ENCODE results near the gene GASK1A. TPM values are rescaled to one million over a fixed set of nuclear protein-coding genes. Genes with fewer than 3 reads are reported as not detected.

Gene GASK1A
- total RNA-seq, 1 experiment from 2014 or later = not detected

DNA sequence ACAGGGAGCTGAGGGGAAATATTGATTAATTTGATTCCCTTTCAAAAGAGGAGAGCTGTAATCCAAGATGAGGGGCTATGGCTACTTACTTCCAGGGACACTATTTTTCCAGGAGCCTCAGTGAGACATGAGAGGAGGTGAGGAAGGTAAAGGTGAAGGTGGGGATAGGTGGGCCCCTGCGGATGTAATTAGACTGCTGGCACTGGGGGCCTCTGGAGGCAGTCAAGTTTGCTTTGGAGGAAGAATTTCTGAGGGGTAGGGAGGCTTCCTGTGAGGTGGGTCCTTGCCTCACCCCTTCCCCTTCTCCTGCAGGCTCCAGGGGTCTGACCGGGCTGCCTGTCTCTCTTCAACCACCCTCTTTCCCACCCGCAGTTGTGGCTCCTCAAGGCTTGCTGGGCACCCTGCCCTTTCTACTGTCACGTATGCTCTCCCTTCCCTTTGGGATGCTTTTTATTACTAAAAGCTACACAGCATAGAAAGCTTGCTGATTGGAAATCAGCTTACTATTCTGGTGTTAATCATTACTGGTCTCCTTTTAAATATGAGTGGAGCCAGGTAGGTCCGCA is 22.5 kb downstream of the GASK1A start:
- no peak for TF ChIP-seq POLR2AphosphoS5 (IDR thresholded peaks at IDR 0.05; ENCODE audit: low read depth, low read length)
- TF ChIP-seq, protein P1, sequence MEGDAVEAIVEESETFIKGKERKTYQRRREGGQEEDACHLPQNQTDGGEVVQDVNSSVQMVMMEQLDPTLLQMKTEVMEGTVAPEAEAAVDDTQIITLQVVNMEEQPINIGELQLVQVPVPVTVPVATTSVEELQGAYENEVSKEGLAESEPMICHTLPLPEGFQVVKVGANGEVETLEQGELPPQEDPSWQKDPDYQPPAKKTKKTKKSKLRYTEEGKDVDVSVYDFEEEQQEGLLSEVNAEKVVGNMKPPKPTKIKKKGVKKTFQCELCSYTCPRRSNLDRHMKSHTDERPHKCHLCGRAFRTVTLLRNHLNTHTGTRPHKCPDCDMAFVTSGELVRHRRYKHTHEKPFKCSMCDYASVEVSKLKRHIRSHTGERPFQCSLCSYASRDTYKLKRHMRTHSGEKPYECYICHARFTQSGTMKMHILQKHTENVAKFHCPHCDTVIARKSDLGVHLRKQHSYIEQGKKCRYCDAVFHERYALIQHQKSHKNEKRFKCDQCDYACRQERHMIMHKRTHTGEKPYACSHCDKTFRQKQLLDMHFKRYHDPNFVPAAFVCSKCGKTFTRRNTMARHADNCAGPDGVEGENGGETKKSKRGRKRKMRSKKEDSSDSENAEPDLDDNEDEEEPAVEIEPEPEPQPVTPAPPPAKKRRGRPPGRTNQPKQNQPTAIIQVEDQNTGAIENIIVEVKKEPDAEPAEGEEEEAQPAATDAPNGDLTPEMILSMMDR (IDR thresholded peaks at IDR 0.05) = no peak
- no peak for TF ChIP-seq TCF7L2 (IDR thresholded peaks at IDR 0.05; ENCODE audit: low read depth, low read length)
- TF ChIP-seq, protein P2, sequence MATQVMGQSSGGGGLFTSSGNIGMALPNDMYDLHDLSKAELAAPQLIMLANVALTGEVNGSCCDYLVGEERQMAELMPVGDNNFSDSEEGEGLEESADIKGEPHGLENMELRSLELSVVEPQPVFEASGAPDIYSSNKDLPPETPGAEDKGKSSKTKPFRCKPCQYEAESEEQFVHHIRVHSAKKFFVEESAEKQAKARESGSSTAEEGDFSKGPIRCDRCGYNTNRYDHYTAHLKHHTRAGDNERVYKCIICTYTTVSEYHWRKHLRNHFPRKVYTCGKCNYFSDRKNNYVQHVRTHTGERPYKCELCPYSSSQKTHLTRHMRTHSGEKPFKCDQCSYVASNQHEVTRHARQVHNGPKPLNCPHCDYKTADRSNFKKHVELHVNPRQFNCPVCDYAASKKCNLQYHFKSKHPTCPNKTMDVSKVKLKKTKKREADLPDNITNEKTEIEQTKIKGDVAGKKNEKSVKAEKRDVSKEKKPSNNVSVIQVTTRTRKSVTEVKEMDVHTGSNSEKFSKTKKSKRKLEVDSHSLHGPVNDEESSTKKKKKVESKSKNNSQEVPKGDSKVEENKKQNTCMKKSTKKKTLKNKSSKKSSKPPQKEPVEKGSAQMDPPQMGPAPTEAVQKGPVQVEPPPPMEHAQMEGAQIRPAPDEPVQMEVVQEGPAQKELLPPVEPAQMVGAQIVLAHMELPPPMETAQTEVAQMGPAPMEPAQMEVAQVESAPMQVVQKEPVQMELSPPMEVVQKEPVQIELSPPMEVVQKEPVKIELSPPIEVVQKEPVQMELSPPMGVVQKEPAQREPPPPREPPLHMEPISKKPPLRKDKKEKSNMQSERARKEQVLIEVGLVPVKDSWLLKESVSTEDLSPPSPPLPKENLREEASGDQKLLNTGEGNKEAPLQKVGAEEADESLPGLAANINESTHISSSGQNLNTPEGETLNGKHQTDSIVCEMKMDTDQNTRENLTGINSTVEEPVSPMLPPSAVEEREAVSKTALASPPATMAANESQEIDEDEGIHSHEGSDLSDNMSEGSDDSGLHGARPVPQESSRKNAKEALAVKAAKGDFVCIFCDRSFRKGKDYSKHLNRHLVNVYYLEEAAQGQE (IDR thresholded peaks at IDR 0.05; ENCODE audit: insufficient read depth in 1 of 2, low read depth in 2 of 2, low read length in 1 of 2) = no peak
- ChIA-PET POLR2A (no interaction called here), CTCF (no interaction called here)
- intact Hi-C loops (cut with micrococcal nuclease; ENCODE audit: unreplicated experiment) (no loop called here), in situ Hi-C loops (cut with HindIII; ENCODE audit: low pct_unique_long_range_greater_than_20kb, low sequenced_read_pairs) (no loop called here)
- Histone ChIP-seq H3K27me3 (ENCODE audit: control insufficient read depth, insufficient read depth, low read length) (no peaks in the 10 kb centered on the region; the same call in 1 of the 2 replicates), H3K36me3 (ENCODE audit: control insufficient read depth, insufficient read depth, low read length) (no peaks in the 10 kb centered on the region), H3K4me1 (ENCODE audit: control insufficient read depth, insufficient read depth, low read length) (no peaks in the 10 kb centered on the region), H3K4me3 (ENCODE audit: low read depth in 2 of 2, low read length in 2 of 2) (no peak overlapping the region), H3K9me3 (ENCODE audit: control insufficient read depth, insufficient read depth, low read depth, low read length) (no peaks in the 10 kb centered on the region), H3K27ac (ENCODE audit: low read length) (no peak overlapping the region)
- no TSS peak for BruUV-seq (replicated peaks)
- no peak for ATAC-seq
- DNase-seq (ENCODE audit: low read depth, low spot score) = no peak

DNA sequence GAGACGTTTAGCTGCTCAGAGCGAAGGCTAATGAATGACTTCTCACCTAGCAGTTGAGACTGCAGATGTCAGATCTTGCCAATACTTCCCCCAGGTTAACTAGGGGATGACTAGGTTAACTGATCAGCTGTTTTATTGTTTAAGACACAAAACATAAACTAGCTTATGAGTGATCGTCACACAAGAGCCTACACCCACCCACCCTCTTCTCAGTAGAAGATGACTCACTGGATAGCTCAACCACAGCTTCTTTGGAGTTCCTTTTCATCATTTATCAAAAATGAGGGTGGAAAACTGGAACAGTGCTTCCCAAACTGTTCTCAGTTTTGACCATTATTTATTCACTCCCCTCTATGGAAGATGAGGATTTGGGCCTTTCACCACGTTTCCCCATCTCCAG is 25.2 kb downstream of the GASK1A start:
- BruUV-seq (replicated peaks) = no TSS peak
- Histone ChIP-seq H3K4me1 (ENCODE audit: control insufficient read depth, insufficient read depth, low read length) (no peaks in the 10 kb centered on the region), H3K9me3 (ENCODE audit: control insufficient read depth, insufficient read depth, low read depth, low read length) (no peaks in the 10 kb centered on the region), H3K27me3 (ENCODE audit: control insufficient read depth, insufficient read depth, low read length) (no peaks in the 10 kb centered on the region; the same call in 1 of the 2 replicates), H3K36me3 (ENCODE audit: control insufficient read depth, insufficient read depth, low read length) (no peaks in the 10 kb centered on the region), H3K4me3 (ENCODE audit: low read depth in 2 of 2, low read length in 2 of 2) (no peak overlapping the region), H3K27ac (ENCODE audit: low read length) (no peak overlapping the region)
- in situ Hi-C loops (cut with HindIII; ENCODE audit: low pct_unique_long_range_greater_than_20kb, low sequenced_read_pairs) = no loop called here
- no peak for DNase-seq (ENCODE audit: low read depth, low spot score)
- POLR2A ChIA-PET = interaction anchor here (0.5 kb wide), 1 partner anchor 675 kb away, joined by 3 read pairs; no protein-coding TSS in a partner anchor
- CTCF ChIA-PET = no interaction called here
- no peak for ATAC-seq
- TF ChIP-seq, protein P1 (IDR thresholded peaks at IDR 0.05) = no peak
- TF ChIP-seq, protein P2 (IDR thresholded peaks at IDR 0.05; ENCODE audit: insufficient read depth in 1 of 2, low read depth in 2 of 2, low read length in 1 of 2) = no peak
- no peak for TF ChIP-seq TCF7L2 (IDR thresholded peaks at IDR 0.05; ENCODE audit: low read depth, low read length)
- no peak for TF ChIP-seq POLR2AphosphoS5 (IDR thresholded peaks at IDR 0.05; ENCODE audit: low read depth, low read length)
- no peak for TF ChIP-seq SIN3A (IDR thresholded peaks at IDR 0.05; ENCODE audit: borderline replicate concordance, insufficient read depth, low read depth, low read length)
- intact Hi-C loops (cut with micrococcal nuclease; ENCODE audit: unreplicated experiment) = no loop called here
